ENCODE measurements around the gene DMKN. TPM values are rescaled to one million over a fixed set of nuclear protein-coding genes. Genes with fewer than 3 reads are reported as not detected.

Gene DMKN
- total and polyA plus RNA-seq, 9 of the 15 experiments (the other 6 are each of a cell fraction or from before 2014, with no cell fraction given) = 0.36 to 0.53 TPM; not detected in 7

DNA sequence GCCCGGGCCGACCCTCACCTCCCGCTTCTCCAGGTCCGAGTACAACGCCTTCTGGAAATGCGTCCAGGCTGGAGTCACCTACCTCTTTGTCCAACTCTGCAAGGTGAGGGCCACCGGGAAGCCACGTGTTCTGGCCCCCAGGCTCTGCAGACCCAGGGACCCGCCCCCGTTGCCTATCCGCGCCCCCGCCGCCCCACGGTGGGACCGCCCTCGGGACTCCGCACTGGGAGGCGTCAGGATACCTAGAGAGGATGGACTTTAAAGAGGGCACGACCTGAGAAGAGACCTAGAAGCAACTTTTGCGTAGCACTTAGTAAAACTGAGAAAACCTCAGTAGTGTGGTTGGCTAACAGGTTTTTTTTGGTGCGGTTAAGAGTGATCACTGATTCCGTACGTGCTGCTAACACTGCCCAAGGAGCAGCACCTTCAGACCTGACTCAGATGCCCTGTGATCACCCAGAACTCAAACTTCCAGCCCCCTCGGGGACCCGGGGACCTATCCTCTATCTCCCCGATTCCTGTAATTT lies 32.5 kb upstream of the DMKN start:
- DNase-seq (ENCODE audit: extremely low read depth in 1 of 4, low spot score in 3 of 4) = peak; percentile 71 to 89 (median 84)
- under 1% methylated on average over 20 of the region's 27 CpGs for WGBS (ENCODE audit: insufficient coverage, low coverage, missing lambda C conversion rate)
- Histone ChIP-seq H3K4me1 (replicated peaks in 1 of 2; ENCODE audit: control insufficient read depth in 2 of 2, insufficient read depth in 2 of 2, low read length in 2 of 2) (peaks cover 16 to 40% of the 10 kb centered on the region in 2 experiments; a peak in 4 of 5 replicates), H3K9me1 (ENCODE audit: control insufficient read depth, insufficient read depth, low read length) (peaks cover 13% of the 10 kb centered on the region), H3K9ac (ENCODE audit: insufficient read depth in 1 of 2, low read depth in 2 of 2, low read length in 2 of 2) (peak overlapping the region; percentile 93), H3K4me3 (peak overlapping the region; percentile 96), H3K36me3 (ENCODE audit: control insufficient read depth, insufficient read depth, low read length) (peaks cover 56% of the 10 kb centered on the region; the same call in 2 of the 3 replicates), H4K20me1 (replicated peaks; ENCODE audit: control insufficient read depth, insufficient read depth, low read length) (peaks cover 9% of the 10 kb centered on the region), H3K27ac (ENCODE audit: extremely low read depth, low read depth, low read length) (peak overlapping the region; percentile 90), H2AFZ (ENCODE audit: low read depth, low read length) (peak overlapping the region; percentile 97), H3K79me2 (ENCODE audit: control insufficient read depth, insufficient read depth, low read length) (peaks cover 36% of the 10 kb centered on the region), H3K27me3 (ENCODE audit: control insufficient read depth in 2 of 2, insufficient read depth in 2 of 2, low read length in 2 of 2) (no peaks in the 10 kb centered on the region), H3K4me2 (ENCODE audit: insufficient read depth, low read length) (peak overlapping the region; percentile 100), H3K9me3 (replicated peaks; ENCODE audit: control insufficient read depth, insufficient read depth, low read depth, low read length) (no peaks in the 10 kb centered on the region)
- in situ Hi-C loops (cut with MboI) (no loop called here), intact Hi-C loops (cut with micrococcal nuclease) (no loop called here)
- BruUV-seq (replicated peaks) = no TSS peak
- POLR2A ChIA-PET = no interaction called here
- ATAC-seq = peak; percentile 67
- CTCF ChIA-PET (ENCODE audit: low intra/inter-chr PET ratio) = interaction anchor here (0.6 to 1.5 kb wide), 2 partner anchors 97 to 171 kb away, joined by 3 to 4 read pairs; no protein-coding TSS in a partner anchor
- FAIRE-seq = peak; percentile 77
- TF ChIP-seq FOXA1 (IDR thresholded peaks at IDR 0.05; ENCODE audit: borderline replicate concordance) (no peak), NFIC (IDR thresholded peaks at IDR 0.05) (0 out of 2 replicates have a peak, but pooled peaks have one; percentile 1), HMGN3 (IDR thresholded peaks at IDR 0.05; ENCODE audit: borderline replicate concordance, extremely low read depth, insufficient read length, low read depth, low read length) (peak; percentile 26), NKRF (IDR thresholded peaks at IDR 0.05; ENCODE audit: borderline replicate concordance) (peak; percentile 78), SAFB (IDR thresholded peaks at IDR 0.05; ENCODE audit: borderline replicate concordance, low read depth, low read length) (no peak), MXI1 (IDR thresholded peaks at IDR 0.05; ENCODE audit: low read depth, low read length) (peak; percentile 57; the same call in 1 of the 2 replicates), EGR1 (conservative IDR thresholded peaks at IDR 0.05) (peak; percentile 76), ZNF224 (CRISPR knock-in tag; IDR thresholded peaks at IDR 0.05) (no peak), ZFPM2 (CRISPR knock-in tag; IDR thresholded peaks at IDR 0.05) (no peak), ZBTB7A (IDR thresholded peaks at IDR 0.05; ENCODE audit: borderline replicate concordance, control insufficient read depth, low read depth, low read length) (0 out of 2 replicates have a peak, but pooled peaks have one; percentile 17), FOXJ3 (CRISPR knock-in tag; IDR thresholded peaks at IDR 0.05) (no peak), PRMT5 (CRISPR knock-in tag; IDR thresholded peaks at IDR 0.05) (no peak), POLR2AphosphoS5 (IDR thresholded peaks at IDR 0.05; ENCODE audit: control insufficient read depth, insufficient read depth, low read depth, low read length) (no peak), FOXM1 (IDR thresholded peaks at IDR 0.05; ENCODE audit: low read depth) (no peak), FOXM1 (CRISPR knock-in tag; IDR thresholded peaks at IDR 0.05; ENCODE audit: low read depth) (0 out of 2 replicates have a peak, but pooled peaks have one; percentile 13), SIN3A (IDR thresholded peaks at IDR 0.05; ENCODE audit: borderline replicate concordance in 2 of 2, control insufficient read depth in 1 of 2, low read depth in 2 of 2, low read length in 2 of 2) (0 out of 4 replicates have a peak, but pooled peaks of 1 of the 2 experiments have one; percentile 43), ZNF12 (CRISPR knock-in tag; IDR thresholded peaks at IDR 0.05) (no peak), SP1 (CRISPR knock-in tag; IDR thresholded peaks at IDR 0.05) (0 out of 2 replicates have a peak, but pooled peaks have one; percentile 4), ZNF354B (CRISPR knock-in tag; IDR thresholded peaks at IDR 0.05) (no peak)
- TF ChIP-seq, protein P1, sequence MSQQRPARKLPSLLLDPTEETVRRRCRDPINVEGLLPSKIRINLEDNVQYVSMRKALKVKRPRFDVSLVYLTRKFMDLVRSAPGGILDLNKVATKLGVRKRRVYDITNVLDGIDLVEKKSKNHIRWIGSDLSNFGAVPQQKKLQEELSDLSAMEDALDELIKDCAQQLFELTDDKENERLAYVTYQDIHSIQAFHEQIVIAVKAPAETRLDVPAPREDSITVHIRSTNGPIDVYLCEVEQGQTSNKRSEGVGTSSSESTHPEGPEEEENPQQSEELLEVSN (IDR thresholded peaks at IDR 0.05; ENCODE audit: borderline replicate concordance in 1 of 2, extremely low read depth in 1 of 2, insufficient read depth in 1 of 2, insufficient read length in 1 of 2, low read depth in 1 of 2, low read length in 1 of 2, poor library complexity in 1 of 2, severe bottlenecking in 1 of 2) = peak in 1 of 2 experiments; percentile 30
